MM.1S (cell line): ENCODE measurements around the gene AP1G2.

ENCODE experiments used
- CTCF ChIP-seq: fragments of 300-600 bp; sonication (generic); IDR thresholded peaks from 2 replicates; pipeline ENCODE4 v1.5.1; 2016; ENCODE audit warnings: antibody characterized with exemption, low read length, mixed read lengths
- EZH2 ChIP-seq: fragments of 300-600 bp; sonication (generic); optimal IDR thresholded peaks from 2 replicates; pipeline ENCODE3; 2017; ENCODE audit warnings: low read depth, mild to moderate bottlenecking, antibody characterized with exemption, low read length, mixed read lengths
- EZH2phosphoT487 ChIP-seq: fragments of 300-600 bp; sonication (generic); IDR thresholded peaks from 2 replicates; pipeline ENCODE4 v1.6.1; 2018; ENCODE audit warnings: antibody characterized with exemption, low read length

GRCh38 chr14:23524954-23525353, 42.6 kb downstream of the AP1G2 start:
- no peak for TF ChIP-seq CTCF
- TF ChIP-seq EZH2phosphoT487: no peak
- TF ChIP-seq EZH2: no peak
